ENCODE measurements around the gene DOK3.
A peak's percentile ranks its signal among the peaks of the same experiment; 100 is the strongest.
"Not testable (repeated sequence)": the region's sequence is repeated elsewhere in the genome, so short reads cannot be mapped to it uniquely, and the experiment has no call there.

Gene DOK3

DNA sequence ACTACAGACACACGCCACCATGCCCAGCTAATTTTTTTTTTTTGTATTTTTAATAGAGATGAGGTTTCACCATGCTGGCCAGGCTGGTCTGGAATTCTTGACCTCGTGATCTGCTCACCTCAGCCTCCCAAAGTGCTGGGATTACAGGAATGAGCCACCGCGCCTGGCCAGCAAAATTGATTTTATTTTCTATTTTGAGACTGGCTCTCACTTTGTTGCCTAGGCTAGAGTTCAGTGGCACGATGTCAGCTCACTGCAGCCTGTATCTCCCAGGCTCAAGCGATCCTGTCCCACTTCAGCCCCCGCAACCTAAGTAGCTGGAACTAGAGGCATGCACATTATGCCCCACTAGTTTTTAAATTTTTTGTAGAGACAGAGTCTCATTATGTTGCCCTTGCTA is 24.8 kb upstream of the DOK3 start:
- DNase-seq = not testable (repeated sequence)

DNA sequence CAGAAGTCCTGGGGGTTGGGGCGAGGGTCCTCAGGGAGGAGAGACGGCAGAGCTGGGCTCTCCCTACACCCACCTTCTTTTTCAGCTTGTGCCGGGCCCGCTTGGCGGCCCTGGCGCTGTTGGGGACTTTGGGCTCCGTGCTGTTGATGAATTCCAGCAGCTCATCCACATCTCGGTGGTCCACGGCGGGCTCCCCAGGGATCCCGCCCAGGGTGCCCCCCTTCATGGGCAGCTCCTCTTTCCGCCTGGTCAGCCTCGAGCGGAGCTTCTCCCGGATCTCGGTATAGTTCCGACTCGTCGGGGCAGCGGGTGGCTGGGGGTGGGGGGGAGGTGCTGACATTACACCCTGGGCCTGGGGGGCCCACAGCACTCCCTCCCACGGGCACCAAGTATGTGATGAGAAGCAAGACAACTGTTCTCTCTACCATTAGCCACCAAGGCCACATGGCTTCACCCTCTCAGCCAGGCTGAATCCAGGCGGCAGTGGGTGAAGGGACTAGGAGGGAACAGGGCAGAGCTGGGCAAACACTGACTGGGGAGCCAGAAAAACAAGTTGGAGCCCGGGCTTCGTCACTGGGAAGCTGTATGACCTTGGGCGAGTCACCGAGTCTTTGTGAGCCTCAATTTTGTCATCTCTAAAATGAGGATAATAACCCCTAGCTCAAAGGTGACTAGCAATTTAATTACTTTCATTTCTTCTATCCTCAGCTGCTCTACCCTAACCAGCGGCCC is 21.7 kb upstream of the DOK3 start:
- DNase-seq = no peak

DNA sequence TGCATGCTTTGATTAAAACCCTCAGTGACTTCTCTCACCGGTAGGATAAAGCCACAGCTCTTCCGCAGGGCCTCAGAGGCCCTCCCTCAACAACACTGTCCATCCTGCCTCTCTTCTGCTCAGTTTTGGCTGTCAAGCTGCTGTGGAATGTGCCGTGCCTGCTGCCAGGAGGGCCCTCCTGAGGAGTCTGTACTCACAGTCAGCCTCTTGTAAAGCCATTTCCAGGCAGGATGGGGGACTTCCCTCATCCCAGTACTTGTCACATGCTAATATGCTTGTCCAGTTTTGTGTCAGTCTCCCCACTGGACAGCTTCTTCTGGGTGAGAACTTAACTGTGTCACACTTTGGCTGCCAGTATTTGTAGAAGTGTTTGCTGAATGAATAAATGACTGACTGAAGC is 21.0 kb upstream of the DOK3 start:
- DNase-seq = no peak

DNA sequence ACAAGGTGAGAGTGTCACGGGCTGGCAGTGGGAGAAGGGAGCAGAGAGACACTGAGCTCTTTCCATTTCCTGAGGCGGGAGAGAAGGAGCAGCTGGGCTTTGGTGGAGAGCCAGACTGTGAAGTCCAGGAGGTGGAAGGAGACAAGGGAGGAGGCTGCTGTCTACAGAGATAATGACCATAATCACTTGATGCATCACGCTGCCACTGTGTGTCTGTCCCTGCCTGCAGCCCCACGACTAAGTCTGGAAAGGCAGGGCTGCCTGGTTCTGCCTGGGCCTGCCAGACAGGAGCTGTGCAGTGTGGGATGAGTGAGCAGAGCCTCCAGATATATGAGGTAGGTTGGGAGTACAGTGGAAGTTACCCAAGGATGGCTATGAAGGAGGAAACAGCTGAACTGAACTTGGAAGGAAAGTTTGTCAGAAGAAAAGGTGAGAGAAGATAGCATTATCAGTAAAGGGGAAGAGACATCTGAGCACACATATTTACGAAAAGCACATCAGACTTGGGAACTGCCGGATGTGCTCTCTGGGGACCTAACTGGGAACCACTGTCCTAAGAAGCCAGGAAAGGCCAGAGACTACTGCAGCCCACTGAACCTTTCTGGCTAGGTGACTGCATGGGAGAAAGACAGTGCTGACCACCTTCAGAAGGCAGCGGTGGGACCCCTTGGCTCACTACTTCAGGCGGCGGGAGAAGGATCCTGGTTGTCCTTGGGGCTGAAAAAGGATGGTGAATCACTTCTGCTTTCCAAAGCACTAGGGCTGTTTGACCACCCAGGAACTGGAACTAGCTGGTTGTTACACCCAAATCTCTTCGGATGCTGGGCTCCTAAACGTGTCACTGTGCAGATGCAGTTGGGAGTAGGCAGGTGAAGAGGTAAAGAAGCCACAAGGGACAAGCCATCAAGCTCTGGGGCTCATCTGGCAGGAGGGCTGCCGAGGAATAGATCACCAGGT is 19.9 kb upstream of the DOK3 start:
- DNase-seq = no peak

DNA sequence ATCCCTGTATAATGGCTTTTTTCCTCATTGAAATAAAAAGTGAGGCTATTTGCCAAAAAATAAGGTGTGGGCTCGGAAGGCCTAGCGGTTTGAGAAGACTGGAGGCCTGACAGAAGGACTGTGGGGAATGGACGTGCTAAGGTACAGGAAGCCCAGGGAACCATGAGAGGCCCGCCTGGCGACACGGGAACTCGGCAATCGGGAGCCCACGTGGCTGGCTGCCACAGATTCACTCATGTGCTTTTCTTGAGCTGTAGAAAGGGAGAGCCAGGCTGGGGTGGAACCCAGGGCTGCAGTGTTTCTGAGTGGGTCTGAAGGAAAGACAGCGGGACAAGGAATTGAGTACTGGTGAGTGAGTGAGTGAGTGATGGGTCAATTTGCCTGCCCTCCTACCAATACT is 19.0 kb upstream of the DOK3 start:
- DNase-seq = no peak

DNA sequence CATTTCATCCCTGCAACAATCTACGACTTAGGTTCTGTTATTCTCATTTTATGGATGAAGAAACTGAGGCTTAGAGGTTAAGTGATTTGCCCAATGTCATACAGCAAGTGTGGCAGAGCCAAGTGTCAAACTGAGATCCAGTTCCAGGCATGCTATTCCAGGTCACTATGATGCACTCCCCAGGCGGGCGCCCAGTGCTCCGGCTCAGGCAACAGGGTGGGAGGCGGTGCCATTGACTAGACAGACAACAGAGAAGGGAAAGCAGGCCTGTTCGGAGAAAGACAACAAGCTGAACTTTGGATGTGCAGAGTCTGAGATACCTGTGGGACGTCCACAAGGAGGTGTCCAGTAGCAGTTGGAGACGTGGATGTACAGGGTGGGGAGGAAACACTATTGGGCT is 18.0 kb upstream of the DOK3 start:
- no peak for DNase-seq

DNA sequence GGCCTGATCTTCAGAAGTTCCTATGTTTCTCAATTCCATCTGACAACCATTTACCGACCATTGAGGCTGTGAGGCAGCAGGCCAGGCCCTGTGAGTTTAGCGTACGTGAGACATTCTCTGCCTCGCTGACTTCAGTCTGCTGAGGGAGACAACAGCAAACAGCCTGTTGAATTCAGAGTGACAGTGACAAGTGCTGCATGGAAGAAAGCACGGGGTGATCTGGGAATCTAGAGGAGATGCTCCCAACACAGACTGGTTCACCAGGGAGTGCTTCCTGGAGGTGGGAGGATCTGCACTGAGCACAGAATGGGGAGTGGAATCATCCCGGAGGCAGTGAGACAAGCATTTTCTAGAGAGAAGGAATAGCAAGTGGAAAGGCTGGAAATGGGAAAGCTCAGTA is 17.2 kb upstream of the DOK3 start:
- no peak for DNase-seq

DNA sequence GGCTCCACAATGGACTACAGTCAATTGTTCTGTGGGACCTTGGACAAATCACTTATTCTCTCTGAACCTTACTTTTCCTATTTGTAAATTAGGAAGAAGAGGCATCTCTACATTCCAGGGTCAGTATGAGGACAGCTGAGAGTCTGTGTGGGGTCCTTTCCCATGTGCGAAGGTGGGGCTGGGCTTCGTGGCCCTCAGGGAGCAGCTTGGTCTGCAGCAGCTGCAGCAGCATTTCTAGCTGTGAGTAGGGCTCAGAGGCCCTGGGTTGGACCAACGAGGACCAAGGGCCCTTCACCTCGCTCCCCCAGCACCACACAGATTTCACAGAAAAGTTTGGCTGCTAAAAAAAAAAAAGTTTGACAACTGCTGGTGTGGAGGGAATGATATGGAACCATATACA is 16.6 kb upstream of the DOK3 start:
- DNase-seq = no peak

DNA sequence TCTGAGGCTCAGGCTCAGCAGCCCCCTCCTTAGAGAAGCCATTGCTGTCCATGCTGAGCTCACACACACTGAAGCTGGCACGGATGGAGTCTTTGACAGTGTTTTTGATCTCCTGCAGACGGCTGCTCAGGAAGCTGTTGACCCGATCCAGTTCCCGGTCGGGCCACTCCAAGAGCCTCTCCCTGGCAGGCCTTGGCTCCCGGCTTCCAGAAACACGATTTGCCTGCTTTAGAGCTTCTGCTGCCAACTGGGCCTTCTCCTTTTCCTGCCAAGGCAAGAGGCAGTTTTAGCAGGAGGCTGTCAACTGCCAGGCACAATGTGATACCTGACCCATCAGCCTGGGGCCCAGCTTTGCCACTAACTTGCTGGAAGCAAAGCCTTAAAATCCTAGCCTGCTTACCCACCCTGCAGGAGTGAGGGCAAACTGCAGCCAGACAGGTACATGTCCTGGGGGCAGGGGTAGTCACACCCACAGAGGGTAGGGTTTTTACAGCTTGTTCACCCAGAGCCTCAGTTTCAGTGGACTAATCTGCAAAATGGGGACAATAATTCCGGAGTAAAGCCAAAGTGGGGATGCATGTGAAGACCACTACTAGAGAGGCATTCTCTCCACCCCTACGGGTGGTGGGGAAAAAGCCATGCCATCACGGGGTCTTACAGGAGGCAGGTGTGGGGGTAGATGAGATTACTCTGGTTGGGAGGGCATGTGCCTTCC is 15.5 kb upstream of the DOK3 start:
- no peak for DNase-seq

DNA sequence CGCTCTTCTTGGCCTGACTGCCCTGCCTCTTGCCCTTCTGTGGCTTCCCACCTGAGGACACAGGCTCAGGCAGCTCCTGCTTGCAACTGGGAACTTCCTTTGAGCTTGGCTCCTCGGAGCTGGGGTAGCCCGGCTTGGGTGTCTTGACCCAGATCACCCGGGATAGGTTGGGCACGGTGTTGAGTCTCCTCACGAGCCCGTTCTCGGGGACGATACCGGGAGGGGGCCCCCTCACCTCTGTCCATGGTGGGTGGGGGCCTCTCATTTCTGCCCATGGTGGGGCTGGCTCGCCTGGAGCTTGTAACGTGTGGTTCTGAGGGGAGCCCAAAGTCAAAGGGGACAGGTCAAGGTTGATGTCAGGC is 14.9 kb upstream of the DOK3 start:
- no peak for DNase-seq

DNA sequence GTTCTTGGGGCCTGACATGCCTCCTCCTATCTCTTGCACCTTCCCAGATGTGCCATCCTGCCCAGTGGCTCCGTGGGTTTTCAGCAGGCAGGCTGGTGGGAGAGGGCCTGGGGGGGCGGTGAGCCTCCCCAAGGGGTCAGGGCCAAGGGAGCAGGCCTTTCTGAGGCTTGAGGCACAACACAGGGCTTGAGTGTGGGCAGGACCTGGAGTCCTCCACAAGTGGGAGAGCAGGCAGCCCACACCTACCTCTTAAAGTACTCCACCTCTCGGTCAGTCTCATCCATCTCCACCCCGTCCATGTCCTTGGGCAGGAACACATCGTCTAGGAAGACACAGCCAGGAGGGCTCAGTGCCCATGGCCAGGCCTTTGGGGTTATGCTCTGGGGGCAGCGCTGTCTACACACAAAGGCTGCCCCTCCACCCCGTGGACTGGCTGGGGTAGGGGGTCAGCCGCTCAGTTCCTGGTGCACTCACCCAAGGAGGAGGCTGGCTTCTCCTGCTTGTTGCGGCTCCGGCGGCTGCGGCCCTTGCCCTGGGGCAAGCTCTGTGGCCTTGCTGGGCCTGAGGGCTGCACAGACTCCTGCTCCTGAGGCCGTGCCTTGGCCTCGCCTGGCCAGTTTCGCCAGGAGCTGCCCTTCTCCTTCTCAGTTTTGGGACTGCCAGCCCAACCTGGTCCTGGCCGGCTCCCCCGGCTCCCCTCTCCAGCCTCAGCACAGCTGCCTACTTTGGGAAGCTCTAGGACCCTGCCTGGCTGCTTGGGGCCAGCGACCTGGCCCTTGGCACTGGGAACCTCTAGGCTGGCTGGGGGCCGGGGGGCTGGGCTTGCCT is 14.3 kb upstream of the DOK3 start:
- DNase-seq = no peak

DNA sequence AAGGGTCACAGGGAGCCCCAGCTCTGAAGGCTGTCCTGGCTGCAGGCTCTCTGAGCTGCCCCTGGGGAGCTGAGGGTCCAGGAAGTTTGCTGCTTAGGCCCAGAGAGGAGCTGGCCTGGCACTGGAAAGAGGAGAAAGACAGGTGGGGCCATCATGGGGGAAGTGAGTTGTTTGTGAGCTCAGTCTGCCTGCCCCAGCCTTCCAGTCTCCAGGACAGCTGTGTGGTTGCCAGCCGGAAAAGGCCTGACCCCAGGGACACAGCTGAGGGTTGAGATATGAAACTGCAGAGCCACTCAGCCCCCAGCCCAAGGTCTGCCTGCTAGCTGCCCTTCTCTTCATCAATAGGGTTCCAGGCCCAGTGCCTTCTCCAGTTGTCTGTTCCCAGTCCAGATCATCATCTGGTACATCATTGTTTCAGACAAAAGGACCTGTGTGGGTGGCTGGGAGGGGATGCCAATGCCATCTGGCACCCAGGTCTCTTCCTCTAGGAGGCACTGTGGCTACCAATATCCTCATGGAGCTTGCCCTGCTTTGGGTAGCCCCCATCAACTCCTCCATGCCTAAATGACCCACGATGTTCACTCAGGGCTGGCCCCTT is 11.4 kb upstream of the DOK3 start:
- no peak for DNase-seq

DNA sequence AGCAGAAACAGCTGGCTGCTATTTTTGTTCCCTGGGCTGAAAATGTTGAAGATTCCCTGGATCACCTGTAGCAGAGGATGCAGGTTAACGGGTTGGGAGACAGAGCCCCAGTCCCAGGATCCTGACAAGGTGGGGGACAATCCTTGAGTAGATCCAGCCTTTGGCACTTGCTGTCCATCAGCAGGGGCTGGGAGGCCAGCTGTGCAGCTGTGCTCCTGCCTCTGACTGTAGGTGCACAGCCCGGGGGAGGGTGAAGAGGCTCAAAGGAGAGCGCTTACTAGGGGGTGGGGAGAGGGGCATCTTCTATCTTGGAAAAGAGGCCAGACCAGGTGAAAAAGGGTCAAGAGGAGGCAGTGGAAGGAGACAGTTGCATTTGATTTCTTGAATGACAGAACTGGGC is 10.6 kb upstream of the DOK3 start:
- DNase-seq = no peak

DNA sequence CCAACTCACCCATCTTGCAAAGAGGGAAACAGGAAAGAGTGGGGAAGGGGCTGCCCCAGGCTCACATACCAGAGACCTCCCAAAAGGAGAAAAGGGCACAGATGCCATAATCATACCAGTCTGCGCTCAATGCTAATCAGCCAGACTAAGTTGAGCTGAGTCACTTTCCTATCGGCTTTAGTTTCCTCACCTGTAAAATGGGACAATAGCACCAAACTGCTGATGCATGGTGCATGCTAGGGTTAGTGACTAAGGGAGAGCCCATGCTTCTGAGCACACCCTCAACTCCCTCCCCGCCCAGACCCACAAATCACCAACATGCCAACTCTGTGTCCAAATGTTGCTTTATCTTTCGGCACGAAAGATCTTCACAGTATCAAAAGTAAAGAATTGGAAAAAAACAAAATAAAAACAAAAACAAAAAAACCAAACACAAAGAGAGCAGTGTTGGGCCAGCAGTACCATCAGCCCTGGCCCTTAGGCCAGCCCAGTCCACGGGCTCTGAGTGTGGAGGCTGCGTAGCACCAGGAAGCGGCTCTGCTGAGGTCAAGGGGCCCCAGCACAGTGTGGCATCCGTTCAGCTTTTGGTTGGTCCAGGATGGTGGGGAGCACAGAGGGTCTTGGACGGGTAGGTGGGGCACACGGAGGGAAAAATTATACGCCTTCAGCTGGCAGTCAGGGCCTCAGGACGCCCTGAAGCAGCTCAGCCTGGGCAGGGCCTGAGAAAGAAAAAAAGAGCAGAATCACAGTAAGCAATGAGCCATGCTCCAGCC is 10.0 kb upstream of the DOK3 start:
- DNase-seq = no peak

DNA sequence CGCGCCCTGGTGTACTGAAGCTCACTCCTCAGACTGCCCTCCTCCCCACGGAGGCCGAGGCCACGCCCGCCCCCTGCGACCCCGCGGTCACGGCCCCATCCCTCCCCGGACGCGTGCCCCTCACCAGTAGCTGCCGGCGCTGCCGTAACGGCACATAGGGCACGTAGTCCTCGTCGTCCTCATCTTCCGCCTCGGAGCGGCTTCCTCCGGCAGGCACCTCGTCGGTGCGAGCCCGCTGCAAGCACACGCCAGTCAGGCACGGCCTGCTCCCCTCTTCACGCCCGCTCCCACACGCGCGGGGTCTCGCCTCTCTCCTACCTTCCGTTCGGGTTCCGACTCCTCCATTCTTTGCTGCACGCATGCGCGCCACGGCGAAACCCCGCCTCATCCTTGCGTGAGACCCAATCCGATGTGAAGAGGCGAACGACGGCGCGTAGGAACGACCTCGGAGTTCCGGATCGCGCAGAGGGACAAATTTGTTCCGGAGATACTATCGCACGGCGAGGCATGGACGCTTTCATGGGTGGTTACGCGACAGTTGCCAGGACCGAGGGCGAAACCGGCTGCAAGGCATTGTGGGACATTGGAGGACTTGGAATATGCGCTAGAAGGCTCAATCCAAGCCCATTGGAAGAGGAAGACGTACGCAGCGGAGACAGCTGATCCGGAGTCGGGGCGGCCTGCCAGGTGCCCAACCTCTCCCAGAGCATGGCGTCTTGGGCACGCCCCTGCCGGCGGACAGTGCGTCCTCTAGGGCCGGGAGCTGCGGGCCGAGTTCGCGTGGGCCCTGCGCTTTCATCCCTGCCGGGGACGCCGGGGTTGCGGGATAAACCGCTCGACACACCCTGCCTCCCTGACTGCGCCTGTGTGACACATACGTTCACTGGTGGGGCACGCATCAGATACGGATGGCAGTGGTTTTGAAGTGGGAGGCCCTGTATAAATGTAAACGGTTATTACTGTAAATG is 7.3 kb upstream of the DOK3 start, which contains the start of gene DDX41:
Gene DDX41, minus strand, starts transcription at position 361 of the 968 bp plus-strand sequence. Its CDS starts 16 bp downstream, at position 345.
- DNase-seq = peak; percentile 98 to 99

DNA sequence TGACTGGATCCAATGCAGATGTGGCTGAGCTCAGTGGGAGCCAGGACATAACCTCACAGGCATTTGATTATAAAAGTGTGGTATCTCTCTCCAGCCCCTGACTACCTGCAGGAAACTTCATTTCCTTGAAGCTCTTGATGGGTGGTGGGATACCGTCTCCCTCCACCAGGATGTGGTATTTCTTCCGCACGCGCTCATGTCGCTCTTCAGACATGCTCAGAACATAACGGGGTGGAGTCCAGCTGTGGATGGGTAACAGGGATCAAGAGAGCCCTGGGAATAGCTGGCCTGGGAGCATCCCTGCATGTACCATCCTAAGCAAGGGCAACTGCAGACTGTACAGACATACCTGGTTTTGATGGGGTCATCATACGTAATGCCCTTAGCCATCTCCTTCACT is 6.0 kb upstream of the DOK3 start:
- no peak for DNase-seq

DNA sequence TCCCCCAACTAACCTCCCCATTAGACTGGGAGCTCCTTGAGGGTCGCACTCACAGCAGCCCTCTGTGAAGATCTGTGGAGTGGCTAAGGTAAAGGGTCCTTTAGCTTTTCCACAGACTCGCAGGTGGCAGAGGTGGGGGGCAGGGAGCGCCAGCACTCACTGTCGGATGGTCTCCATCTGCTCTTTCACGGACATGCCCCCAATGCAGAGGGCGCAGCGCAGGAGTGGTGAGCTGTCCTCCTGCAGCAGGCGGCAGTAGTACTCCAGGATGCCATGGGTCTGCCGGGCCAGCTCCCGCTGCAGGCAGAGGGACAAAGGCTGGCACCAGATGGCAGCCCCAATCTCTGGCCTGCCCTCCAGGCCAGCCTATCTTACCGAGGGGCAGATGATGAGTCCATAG is 4.9 kb upstream of the DOK3 start:
- DNase-seq = no peak

DNA sequence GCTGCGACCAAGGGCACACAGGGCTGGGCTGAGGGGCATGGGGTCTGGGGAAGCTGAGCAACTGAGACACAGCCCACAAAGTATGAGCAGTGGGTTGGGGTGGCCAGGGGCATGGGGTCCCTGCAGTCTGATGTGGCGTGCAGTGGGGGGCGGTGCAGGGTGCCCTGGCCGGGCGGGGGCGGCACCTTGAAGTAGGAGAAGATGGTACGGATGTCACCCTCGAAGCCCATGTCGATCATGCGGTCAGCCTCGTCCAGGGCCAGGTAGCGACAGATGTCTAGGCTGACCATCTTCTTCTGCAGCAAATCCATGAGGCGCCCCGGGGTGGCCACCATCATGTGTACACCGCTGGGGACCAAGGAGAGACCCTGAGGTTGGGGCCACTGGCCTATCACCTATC is 3.9 kb upstream of the DOK3 start:
- DNase-seq = no peak

DNA sequence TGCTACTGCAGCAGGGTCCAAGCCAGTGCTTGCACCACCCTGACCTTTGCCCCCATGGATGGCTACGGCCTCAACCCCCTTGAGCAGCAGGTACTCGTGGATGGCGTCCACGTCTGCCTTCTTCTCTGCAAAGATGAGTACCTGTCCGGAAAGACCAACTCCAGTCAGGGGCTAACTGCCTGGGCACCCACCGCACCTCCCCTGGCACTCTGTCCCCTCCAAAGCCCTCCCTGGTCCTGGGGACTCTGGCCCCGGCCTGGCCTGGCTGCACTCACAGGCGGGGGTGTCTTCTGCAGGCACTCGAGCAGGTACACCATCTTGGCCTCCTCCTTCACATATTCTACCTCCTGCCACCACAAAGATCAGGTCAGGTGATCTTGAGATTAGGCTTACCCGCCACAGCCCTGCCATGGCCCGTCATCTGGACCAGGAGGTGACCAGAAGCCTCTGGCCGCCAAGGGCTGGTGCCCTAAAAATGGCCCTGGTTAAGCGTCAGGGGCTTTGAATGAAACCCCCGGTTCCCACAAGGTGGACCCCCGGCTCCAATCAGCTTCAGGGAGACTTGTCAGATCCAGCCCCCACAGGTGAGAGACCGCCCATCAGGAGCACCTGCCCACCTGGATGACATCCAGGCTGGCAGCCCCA is 3.2 kb upstream of the DOK3 start:
- no peak for DNase-seq

Data from Kasumi-1 (cell line).